Endodermal cell (in vitro differentiated cells): Measurements from ENCODE around the gene REPS2. TPM values are rescaled to one million over a fixed set of nuclear protein-coding genes. Genes with fewer than 3 reads are reported as not detected.

Experiments
- DNase-seq: peaks from one replicate; pipeline ENCODE4 v3.0.0-alpha.2; 2017
- H3K27ac ChIP-seq: 2 replicates; pipeline ENCODE4 v1.5.1; 2013; ENCODE audit warnings: mild to moderate bottlenecking, low read depth, low read length, moderate library complexity
- H3K27me3 ChIP-seq: 2 replicates; pipeline ENCODE4 v1.6.1; 2013; ENCODE audit warnings: mild to moderate bottlenecking, low read length, moderate library complexity; ENCODE audit not compliant: insufficient read depth, control insufficient read depth, poor library complexity, severe bottlenecking
- H3K36me3 ChIP-seq: 2 replicates; pipeline ENCODE4 v1.7.0; 2013; ENCODE audit warnings: mild to moderate bottlenecking, low read length, moderate library complexity; ENCODE audit not compliant: control insufficient read depth, insufficient read depth
- H3K4me1 ChIP-seq: one replicate; pipeline ENCODE4 v1.7.0; 2013; ENCODE audit warnings: low read length; ENCODE audit not compliant: control insufficient read depth, insufficient read depth
- H3K4me3 ChIP-seq: 2 replicates; pipeline ENCODE4 v1.5.1; 2013; ENCODE audit warnings: mild to moderate bottlenecking, low read length, moderate library complexity
- H3K9ac ChIP-seq: 2 replicates; pipeline ENCODE4 v1.6.1; 2013; ENCODE audit warnings: mild to moderate bottlenecking, low read length, moderate library complexity; ENCODE audit not compliant: poor library complexity, severe bottlenecking; ENCODE audit errors: extremely low read depth
- H3K9me3 ChIP-seq: 2 replicates; pipeline ENCODE4 v1.6.1; 2013; ENCODE audit warnings: mild to moderate bottlenecking, low read length, moderate library complexity; ENCODE audit not compliant: control insufficient read depth
- H3K27ac Mint-ChIP-seq: 2 replicates; pipeline ENCODE4 v1.8.0; 2020; ENCODE audit warnings: mixed read lengths
- H3K27me3 Mint-ChIP-seq: 2 replicates; pipeline ENCODE4 v1.8.0; 2021; ENCODE audit warnings: mild to moderate bottlenecking, mixed read lengths; ENCODE audit not compliant: insufficient read depth
- H3K36me3 Mint-ChIP-seq: 2 replicates; pipeline ENCODE4 v1.8.0; 2020; ENCODE audit warnings: low read depth, mixed read lengths
- H3K4me1 Mint-ChIP-seq: 2 replicates; pipeline ENCODE4 v1.8.0; 2020; ENCODE audit warnings: mixed read lengths
- H3K4me3 Mint-ChIP-seq: 2 replicates; pipeline ENCODE4 v1.8.0; 2020; ENCODE audit warnings: mild to moderate bottlenecking, moderate library complexity, mixed read lengths
- H3K9me3 Mint-ChIP-seq: 2 replicates; pipeline ENCODE4 v1.8.0; 2020; ENCODE audit warnings: mild to moderate bottlenecking, mixed read lengths
- WGBS, 2 experiments: methylation state at CpG; one replicate each; pipeline versions ENCODE4 v1.1.5 to v1.1.7; 2013; ENCODE audit warnings: missing lambda C conversion rate in 2 of 2, mixed read lengths in 1 of 2; ENCODE audit not compliant: insufficient coverage in 1 of 2, insufficient read length in 1 of 2; 5-methylcytosine and 5-hydroxymethylcytosine counted together
- total RNA-seq, 2 donors: library from RNA; stranded (reverse); fragmentation: NEBNext Ultra II Directional in 1 of 2; extraction: Animal tissue kit (Norgen Biotek cat#: 25700) in 1 of 2; gene quantifications; 2 replicates in 1 of 2; 3 replicates in 1 of 2; pipeline ENCODE4 v1.2.1, GENCODE V29; 2021
- TF ChIP-seq, protein P1 (sequence below): fragments of 200-600 bp; sonication (generic); conservative IDR thresholded peaks from 2 replicates; pipeline ENCODE4 v1.5.0; 2021; ENCODE audit warnings: antibody characterized with exemption, mild to moderate bottlenecking

REPS2 gene
- total RNA-seq, 2 donors from 2014 or later = 4.3 to 16.6 TPM

DNA sequence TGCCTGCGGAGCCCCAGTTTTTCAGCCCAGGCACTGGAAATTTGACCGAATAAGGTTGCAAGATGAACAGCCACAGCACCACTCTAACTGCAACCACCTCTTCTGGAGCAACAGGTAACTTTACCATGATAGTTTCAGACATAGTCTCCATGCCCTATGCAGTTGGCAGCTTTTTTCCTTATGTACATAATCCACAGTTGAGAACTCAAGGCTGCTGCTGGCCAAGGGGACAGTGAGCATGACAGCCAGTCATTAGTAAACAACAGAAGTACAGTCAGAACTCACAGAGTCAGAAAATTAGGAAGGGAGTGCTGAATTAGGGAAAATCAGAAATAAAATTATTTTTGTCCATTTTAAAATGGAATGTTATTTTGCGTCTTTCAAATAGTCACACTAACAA lies 235.9 kb downstream of the REPS2 start:
- Histone ChIP-seq H3K9me3 (no peaks in the 10 kb centered on the region), H3K36me3 (no peaks in the 10 kb centered on the region), H3K27ac (no peak overlapping the region), H3K4me1 (no peaks in the 10 kb centered on the region), H3K4me3 (no peak overlapping the region), H3K27me3 (no peaks in the 10 kb centered on the region), H3K9ac (no peak overlapping the region)
- Mint-ChIP-seq H3K9me3 (no peaks in the 10 kb centered on the region), H3K4me3 (no peak overlapping the region), H3K27me3 (no peaks in the 10 kb centered on the region), H3K36me3 (no peaks in the 10 kb centered on the region), H3K4me1 (no peaks in the 10 kb centered on the region), H3K27ac (no peak overlapping the region)
- TF ChIP-seq, protein P1, sequence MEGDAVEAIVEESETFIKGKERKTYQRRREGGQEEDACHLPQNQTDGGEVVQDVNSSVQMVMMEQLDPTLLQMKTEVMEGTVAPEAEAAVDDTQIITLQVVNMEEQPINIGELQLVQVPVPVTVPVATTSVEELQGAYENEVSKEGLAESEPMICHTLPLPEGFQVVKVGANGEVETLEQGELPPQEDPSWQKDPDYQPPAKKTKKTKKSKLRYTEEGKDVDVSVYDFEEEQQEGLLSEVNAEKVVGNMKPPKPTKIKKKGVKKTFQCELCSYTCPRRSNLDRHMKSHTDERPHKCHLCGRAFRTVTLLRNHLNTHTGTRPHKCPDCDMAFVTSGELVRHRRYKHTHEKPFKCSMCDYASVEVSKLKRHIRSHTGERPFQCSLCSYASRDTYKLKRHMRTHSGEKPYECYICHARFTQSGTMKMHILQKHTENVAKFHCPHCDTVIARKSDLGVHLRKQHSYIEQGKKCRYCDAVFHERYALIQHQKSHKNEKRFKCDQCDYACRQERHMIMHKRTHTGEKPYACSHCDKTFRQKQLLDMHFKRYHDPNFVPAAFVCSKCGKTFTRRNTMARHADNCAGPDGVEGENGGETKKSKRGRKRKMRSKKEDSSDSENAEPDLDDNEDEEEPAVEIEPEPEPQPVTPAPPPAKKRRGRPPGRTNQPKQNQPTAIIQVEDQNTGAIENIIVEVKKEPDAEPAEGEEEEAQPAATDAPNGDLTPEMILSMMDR = no peak
- no peak for DNase-seq
- WGBS, 2 experiments = 88 to 100% methylated on average over 2 to 3 of the region's 3 CpGs

- DNase-seq = no peak
- TF ChIP-seq, protein P1 = peak; percentile 30
- H3K27me3 ChIP-seq = no peaks in the 10 kb centered on the region
- Mint-ChIP-seq H3K27ac (no peak overlapping the region), H3K9me3 (no peaks in the 10 kb centered on the region), H3K36me3 (no peaks in the 10 kb centered on the region), H3K27me3 (no peaks in the 10 kb centered on the region), H3K4me1 (no peaks in the 10 kb centered on the region), H3K4me3 (no peak overlapping the region)
- H3K4me3 ChIP-seq = no peak overlapping the region
- no peak overlapping the region for H3K9ac ChIP-seq
- no peak overlapping the region for H3K27ac ChIP-seq
- WGBS, 2 experiments = 78% methylated on average over 2 of the region's 2 CpGs; no CpG with 5 or more reads in 1 of the 2 experiments
- H3K36me3 ChIP-seq = no peaks in the 10 kb centered on the region
- H3K4me1 ChIP-seq = no peaks in the 10 kb centered on the region
- H3K9me3 ChIP-seq = no peaks in the 10 kb centered on the region
These were observed 237.1 kb downstream of the REPS2 start for GRCh38 chrX:17183566-17183965.

GRCh38 chrX:17185431-17185830 lies 239.0 kb downstream of the REPS2 start:
- TF ChIP-seq, protein P1 = no peak
- Histone ChIP-seq H3K4me3 (no peak overlapping the region), H3K9me3 (peaks cover 7% of the 10 kb centered on the region), H3K27ac (no peak overlapping the region), H3K4me1 (no peaks in the 10 kb centered on the region), H3K36me3 (no peaks in the 10 kb centered on the region), H3K9ac (no peak overlapping the region), H3K27me3 (no peaks in the 10 kb centered on the region)
- Mint-ChIP-seq H3K9me3 (no peaks in the 10 kb centered on the region), H3K4me3 (no peak overlapping the region), H3K4me1 (no peaks in the 10 kb centered on the region), H3K36me3 (no peaks in the 10 kb centered on the region), H3K27me3 (no peaks in the 10 kb centered on the region), H3K27ac (no peak overlapping the region)
- no peak for DNase-seq
- 84 to 94% methylated on average over 3 to 5 of the region's 5 CpGs for WGBS, 2 experiments
